ENCODE measurements around the gene DAPK2.

Gene DAPK2

DNA sequence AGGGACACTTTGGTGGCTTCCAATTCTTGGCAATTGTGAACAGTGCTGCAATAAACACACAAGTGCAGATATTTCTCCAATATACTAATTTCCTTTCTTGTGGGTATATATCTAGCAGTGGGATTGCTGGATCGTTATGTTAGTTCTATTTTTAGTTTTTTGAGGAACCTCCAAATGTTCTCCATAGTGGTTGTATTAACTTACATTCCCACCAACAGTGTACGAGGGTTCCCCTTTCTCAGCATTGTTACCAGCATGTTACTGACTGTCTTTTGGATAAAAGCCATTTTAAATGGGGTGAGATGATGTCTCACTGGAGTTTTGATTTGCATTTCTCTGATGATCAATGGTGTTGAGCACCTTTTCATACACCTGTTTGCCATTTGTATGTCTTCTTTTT, 92.8 kb downstream of the DAPK2 start:
- TF ChIP-seq EGR1 (IDR thresholded peaks at IDR 0.05) (no peak), TEAD4 (IDR thresholded peaks at IDR 0.05) (no peak)

GRCh38 chr15:63950911-63951481, 95.3 kb downstream of the DAPK2 start:
- TF ChIP-seq, protein P1, sequence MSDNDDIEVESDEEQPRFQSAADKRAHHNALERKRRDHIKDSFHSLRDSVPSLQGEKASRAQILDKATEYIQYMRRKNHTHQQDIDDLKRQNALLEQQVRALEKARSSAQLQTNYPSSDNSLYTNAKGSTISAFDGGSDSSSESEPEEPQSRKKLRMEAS (IDR thresholded peaks at IDR 0.05): no peak
- TF ChIP-seq CREB1 (IDR thresholded peaks at IDR 0.05; ENCODE audit: low read depth) (no peak), YY1 (IDR thresholded peaks at IDR 0.05; ENCODE audit: low read depth) (no peak), NFIC (IDR thresholded peaks at IDR 0.05) (no peak)

- TF ChIP-seq NFIC (IDR thresholded peaks at IDR 0.05) (no peak), RAD21 (IDR thresholded peaks at IDR 0.05; ENCODE audit: low read depth) (no peak), CEBPB (IDR thresholded peaks at IDR 0.05) (no peak), EP300 (IDR thresholded peaks at IDR 0.05; ENCODE audit: borderline replicate concordance) (no peak), FOXM1 (IDR thresholded peaks at IDR 0.05; ENCODE audit: borderline replicate concordance, low read depth) (no peak), EGR1 (IDR thresholded peaks at IDR 0.05) (no peak), TAF1 (IDR thresholded peaks at IDR 0.05; ENCODE audit: low read depth) (no peak), TEAD4 (IDR thresholded peaks at IDR 0.05) (no peak), ZBTB7A (IDR thresholded peaks at IDR 0.05; ENCODE audit: low read depth) (no peak), TCF12 (IDR thresholded peaks at IDR 0.05; ENCODE audit: low read depth) (no peak), YY1 (IDR thresholded peaks at IDR 0.05; ENCODE audit: low read depth) (no peak), CREB1 (IDR thresholded peaks at IDR 0.05; ENCODE audit: low read depth) (no peak)
- TF ChIP-seq, protein P2, sequence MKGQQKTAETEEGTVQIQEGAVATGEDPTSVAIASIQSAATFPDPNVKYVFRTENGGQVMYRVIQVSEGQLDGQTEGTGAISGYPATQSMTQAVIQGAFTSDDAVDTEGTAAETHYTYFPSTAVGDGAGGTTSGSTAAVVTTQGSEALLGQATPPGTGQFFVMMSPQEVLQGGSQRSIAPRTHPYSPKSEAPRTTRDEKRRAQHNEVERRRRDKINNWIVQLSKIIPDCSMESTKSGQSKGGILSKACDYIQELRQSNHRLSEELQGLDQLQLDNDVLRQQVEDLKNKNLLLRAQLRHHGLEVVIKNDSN (IDR thresholded peaks at IDR 0.05): no peak
- TF ChIP-seq, protein P1 (IDR thresholded peaks at IDR 0.05): no peak
- TF ChIP-seq, protein P3, sequence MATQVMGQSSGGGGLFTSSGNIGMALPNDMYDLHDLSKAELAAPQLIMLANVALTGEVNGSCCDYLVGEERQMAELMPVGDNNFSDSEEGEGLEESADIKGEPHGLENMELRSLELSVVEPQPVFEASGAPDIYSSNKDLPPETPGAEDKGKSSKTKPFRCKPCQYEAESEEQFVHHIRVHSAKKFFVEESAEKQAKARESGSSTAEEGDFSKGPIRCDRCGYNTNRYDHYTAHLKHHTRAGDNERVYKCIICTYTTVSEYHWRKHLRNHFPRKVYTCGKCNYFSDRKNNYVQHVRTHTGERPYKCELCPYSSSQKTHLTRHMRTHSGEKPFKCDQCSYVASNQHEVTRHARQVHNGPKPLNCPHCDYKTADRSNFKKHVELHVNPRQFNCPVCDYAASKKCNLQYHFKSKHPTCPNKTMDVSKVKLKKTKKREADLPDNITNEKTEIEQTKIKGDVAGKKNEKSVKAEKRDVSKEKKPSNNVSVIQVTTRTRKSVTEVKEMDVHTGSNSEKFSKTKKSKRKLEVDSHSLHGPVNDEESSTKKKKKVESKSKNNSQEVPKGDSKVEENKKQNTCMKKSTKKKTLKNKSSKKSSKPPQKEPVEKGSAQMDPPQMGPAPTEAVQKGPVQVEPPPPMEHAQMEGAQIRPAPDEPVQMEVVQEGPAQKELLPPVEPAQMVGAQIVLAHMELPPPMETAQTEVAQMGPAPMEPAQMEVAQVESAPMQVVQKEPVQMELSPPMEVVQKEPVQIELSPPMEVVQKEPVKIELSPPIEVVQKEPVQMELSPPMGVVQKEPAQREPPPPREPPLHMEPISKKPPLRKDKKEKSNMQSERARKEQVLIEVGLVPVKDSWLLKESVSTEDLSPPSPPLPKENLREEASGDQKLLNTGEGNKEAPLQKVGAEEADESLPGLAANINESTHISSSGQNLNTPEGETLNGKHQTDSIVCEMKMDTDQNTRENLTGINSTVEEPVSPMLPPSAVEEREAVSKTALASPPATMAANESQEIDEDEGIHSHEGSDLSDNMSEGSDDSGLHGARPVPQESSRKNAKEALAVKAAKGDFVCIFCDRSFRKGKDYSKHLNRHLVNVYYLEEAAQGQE (IDR thresholded peaks at IDR 0.05; ENCODE audit: low read depth): no peak
Observed at GRCh38 chr15:63948971-63949370, 97.3 kb downstream of the DAPK2 start.

- TF ChIP-seq TAF1 (IDR thresholded peaks at IDR 0.05; ENCODE audit: low read depth): no peak
- TF ChIP-seq RAD21 (IDR thresholded peaks at IDR 0.05; ENCODE audit: low read depth): no peak
- TF ChIP-seq YY1 (IDR thresholded peaks at IDR 0.05; ENCODE audit: low read depth): no peak
- TF ChIP-seq TEAD4 (IDR thresholded peaks at IDR 0.05): no peak
- no peak for TF ChIP-seq CREB1 (IDR thresholded peaks at IDR 0.05; ENCODE audit: low read depth)
- no peak for TF ChIP-seq CEBPB (IDR thresholded peaks at IDR 0.05)
- no peak for TF ChIP-seq EP300 (IDR thresholded peaks at IDR 0.05; ENCODE audit: borderline replicate concordance)
- TF ChIP-seq, protein P3 (IDR thresholded peaks at IDR 0.05; ENCODE audit: low read depth): no peak
- TF ChIP-seq EGR1 (IDR thresholded peaks at IDR 0.05): no peak
- TF ChIP-seq, protein P2 (IDR thresholded peaks at IDR 0.05): no peak
- TF ChIP-seq NFIC (IDR thresholded peaks at IDR 0.05): no peak
- no peak for TF ChIP-seq FOXM1 (IDR thresholded peaks at IDR 0.05; ENCODE audit: borderline replicate concordance, low read depth)
- TF ChIP-seq TCF12 (IDR thresholded peaks at IDR 0.05; ENCODE audit: low read depth): no peak
- no peak for TF ChIP-seq ZBTB7A (IDR thresholded peaks at IDR 0.05; ENCODE audit: low read depth)
- TF ChIP-seq, protein P1 (IDR thresholded peaks at IDR 0.05): no peak
Observed at GRCh38 chr15:63948436-63948835, 97.8 kb downstream of the DAPK2 start.

DNA sequence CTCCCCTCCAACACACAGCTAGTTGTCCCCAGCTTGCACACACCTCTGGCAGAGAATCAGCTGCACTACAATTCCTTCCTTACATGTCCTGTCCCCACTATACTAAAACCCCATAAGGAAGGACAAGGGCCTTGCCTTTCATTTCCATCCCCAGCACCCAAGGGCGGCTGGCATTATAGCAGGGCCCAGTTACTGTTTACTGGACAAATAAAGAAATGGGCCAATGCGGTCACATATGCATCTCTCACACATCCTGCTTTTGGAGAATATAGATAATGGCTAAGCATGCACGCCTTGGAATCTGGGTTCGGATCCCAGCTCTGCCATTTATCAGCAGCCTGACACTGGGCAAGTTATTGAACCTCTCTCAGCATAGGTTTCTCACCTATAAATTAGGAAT, 99.1 kb downstream of the DAPK2 start:
- TF ChIP-seq CEBPB (IDR thresholded peaks at IDR 0.05) (no peak), CREB1 (IDR thresholded peaks at IDR 0.05; ENCODE audit: low read depth) (no peak), RAD21 (IDR thresholded peaks at IDR 0.05; ENCODE audit: low read depth) (no peak), ZBTB7A (IDR thresholded peaks at IDR 0.05; ENCODE audit: low read depth) (no peak), YY1 (IDR thresholded peaks at IDR 0.05; ENCODE audit: low read depth) (no peak), TEAD4 (IDR thresholded peaks at IDR 0.05) (no peak), FOXM1 (IDR thresholded peaks at IDR 0.05; ENCODE audit: borderline replicate concordance, low read depth) (no peak)
- TF ChIP-seq, protein P3 (IDR thresholded peaks at IDR 0.05; ENCODE audit: low read depth): no peak

All from Ishikawa (cell line).